ENCODE data around the gene GNA12. TPM values are rescaled to one million over a fixed set of nuclear protein-coding genes. Genes with fewer than 3 reads are reported as not detected.

The GNA12 gene
- total and polyA plus RNA-seq, 4 donors, result 3.7 to 19.0 (median 11.3) TPM

DNA sequence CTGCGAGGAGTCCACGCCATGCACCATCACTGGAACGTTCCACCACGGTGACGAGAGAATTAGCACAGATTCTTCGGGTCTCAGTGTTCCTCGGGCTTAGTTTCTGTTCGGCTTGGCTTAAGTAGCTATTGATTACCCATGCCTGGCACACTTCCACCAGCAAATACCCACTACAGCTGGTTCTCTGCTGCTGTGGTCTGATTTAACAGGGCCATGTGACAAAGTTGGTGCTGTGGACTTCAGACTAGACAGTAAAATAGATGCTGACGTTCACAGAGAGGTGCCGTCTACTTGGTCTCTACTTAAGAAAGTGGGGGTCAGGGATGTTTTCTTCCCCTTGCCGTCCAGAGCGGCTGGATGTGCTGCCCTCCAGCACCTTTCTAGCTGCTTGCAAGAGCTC, 11.6 kb downstream of the GNA12 start:
- Histone ChIP-seq H3K27me3 (ENCODE audit: control insufficient read depth in 4 of 4, insufficient read depth in 4 of 4, low read length in 3 of 4) (no peaks in the 10 kb centered on the region), H3K9me3 (ENCODE audit: control insufficient read depth in 4 of 4, low read length in 3 of 4) (no peaks in the 10 kb centered on the region), H3K4me1 (ENCODE audit: control insufficient read depth in 4 of 4, insufficient read depth in 4 of 4, low read length in 3 of 4) (peaks cover 0 to 9% (median 4%) of the 10 kb centered on the region in 4 donors), H3K27ac (ENCODE audit: low read depth in 1 of 2, low read length in 2 of 2) (no peak overlapping the region), H3K9ac (ENCODE audit: low read depth in 1 of 2, low read length in 2 of 2) (no peak overlapping the region), H3K4me3 (ENCODE audit: low read depth in 1 of 3, low read length in 3 of 3) (no peak overlapping the region), H3K36me3 (ENCODE audit: control insufficient read depth in 4 of 4, insufficient read depth in 3 of 4, low read depth in 1 of 4, low read length in 3 of 4) (no peaks in the 10 kb centered on the region)
- no peak for DNase-seq (ENCODE audit: low spot score)
- TF ChIP-seq, protein P1, sequence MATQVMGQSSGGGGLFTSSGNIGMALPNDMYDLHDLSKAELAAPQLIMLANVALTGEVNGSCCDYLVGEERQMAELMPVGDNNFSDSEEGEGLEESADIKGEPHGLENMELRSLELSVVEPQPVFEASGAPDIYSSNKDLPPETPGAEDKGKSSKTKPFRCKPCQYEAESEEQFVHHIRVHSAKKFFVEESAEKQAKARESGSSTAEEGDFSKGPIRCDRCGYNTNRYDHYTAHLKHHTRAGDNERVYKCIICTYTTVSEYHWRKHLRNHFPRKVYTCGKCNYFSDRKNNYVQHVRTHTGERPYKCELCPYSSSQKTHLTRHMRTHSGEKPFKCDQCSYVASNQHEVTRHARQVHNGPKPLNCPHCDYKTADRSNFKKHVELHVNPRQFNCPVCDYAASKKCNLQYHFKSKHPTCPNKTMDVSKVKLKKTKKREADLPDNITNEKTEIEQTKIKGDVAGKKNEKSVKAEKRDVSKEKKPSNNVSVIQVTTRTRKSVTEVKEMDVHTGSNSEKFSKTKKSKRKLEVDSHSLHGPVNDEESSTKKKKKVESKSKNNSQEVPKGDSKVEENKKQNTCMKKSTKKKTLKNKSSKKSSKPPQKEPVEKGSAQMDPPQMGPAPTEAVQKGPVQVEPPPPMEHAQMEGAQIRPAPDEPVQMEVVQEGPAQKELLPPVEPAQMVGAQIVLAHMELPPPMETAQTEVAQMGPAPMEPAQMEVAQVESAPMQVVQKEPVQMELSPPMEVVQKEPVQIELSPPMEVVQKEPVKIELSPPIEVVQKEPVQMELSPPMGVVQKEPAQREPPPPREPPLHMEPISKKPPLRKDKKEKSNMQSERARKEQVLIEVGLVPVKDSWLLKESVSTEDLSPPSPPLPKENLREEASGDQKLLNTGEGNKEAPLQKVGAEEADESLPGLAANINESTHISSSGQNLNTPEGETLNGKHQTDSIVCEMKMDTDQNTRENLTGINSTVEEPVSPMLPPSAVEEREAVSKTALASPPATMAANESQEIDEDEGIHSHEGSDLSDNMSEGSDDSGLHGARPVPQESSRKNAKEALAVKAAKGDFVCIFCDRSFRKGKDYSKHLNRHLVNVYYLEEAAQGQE (IDR thresholded peaks at IDR 0.05), result no peak
- no peak for TF ChIP-seq MAX (IDR thresholded peaks at IDR 0.05)
- no peak for TF ChIP-seq SP1 (IDR thresholded peaks at IDR 0.05)
- TF ChIP-seq HNF4A (conservative IDR thresholded peaks at IDR 0.05), result peak in 1 of 2 donors; percentile 19
- no peak for TF ChIP-seq RAD21 (IDR thresholded peaks at IDR 0.05)
- WGBS, result 64% methylated on average over 12 of the region's 12 CpGs

DNA sequence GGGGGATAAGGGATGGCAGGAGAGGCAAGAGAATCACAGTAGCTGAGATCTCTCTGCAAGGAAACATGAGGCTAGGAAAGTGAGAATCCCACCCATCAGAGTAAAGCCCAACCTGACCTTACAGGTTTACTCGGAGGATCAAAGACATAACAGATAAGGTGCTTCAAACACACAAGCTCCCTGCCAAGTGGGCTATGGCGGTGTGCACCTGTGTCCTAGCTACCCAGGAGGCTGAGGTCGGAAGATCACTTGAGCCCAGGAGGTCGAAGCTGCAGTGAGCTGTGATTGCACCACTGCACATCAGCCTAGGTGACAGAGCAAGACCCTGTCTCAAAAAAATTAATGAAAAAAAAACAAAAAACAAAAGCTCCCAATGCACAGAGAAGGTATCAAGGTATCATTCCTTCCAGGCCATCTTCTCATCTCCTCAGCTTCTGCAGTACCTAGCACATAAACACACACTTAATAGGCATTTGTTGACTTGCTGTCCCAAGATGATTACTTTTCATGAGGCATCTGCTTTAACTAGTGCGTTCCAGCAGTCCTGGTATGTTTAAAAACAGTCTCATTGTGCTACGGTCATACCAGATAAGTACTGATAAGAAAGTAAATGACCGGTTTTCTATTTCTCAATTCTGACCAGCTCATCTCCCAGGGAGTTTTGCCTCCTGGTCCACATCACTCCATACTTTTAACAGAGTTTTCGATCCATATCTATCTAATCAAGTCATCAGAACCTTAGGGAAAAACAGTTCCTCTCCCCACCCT, 13.3 kb downstream of the GNA12 start:
- no peaks in the 10 kb centered on the region for H3K9me3 ChIP-seq (ENCODE audit: control insufficient read depth in 4 of 4, low read length in 3 of 4)
- no peak overlapping the region for H3K27ac ChIP-seq (ENCODE audit: low read depth in 1 of 2, low read length in 2 of 2)
- no peak overlapping the region for H3K4me3 ChIP-seq (ENCODE audit: low read depth in 1 of 3, low read length in 3 of 3)
- no peaks in the 10 kb centered on the region for H3K36me3 ChIP-seq (ENCODE audit: control insufficient read depth in 4 of 4, insufficient read depth in 3 of 4, low read depth in 1 of 4, low read length in 3 of 4)
- H3K27me3 ChIP-seq (ENCODE audit: control insufficient read depth in 4 of 4, insufficient read depth in 4 of 4, low read length in 3 of 4), result no peaks in the 10 kb centered on the region
- H3K4me1 ChIP-seq (ENCODE audit: control insufficient read depth in 4 of 4, insufficient read depth in 4 of 4, low read length in 3 of 4), result peaks cover 0 to 9% (median 4%) of the 10 kb centered on the region in 4 donors
- TF ChIP-seq ZBTB33 (IDR thresholded peaks at IDR 0.05) (no peak), JUND (IDR thresholded peaks at IDR 0.05) (no peak), YY1 (IDR thresholded peaks at IDR 0.05) (no peak), HNF4G (IDR thresholded peaks at IDR 0.05) (no peak), MAX (IDR thresholded peaks at IDR 0.05) (no peak)
- TF ChIP-seq, protein P1 (IDR thresholded peaks at IDR 0.05), result no peak
- H3K9ac ChIP-seq (ENCODE audit: low read depth in 1 of 2, low read length in 2 of 2), result no peak overlapping the region
- whole genome bisulfite sequencing, result 78% methylated on average over 8 of the region's 8 CpGs
- DNase-seq (ENCODE audit: low spot score), result no peak

Measured in liver (tissue), 9 donors.